LNCaP clone FGC (cell line): ENCODE measurements around the gene WDR20.

Source experiments
- DNase-seq: peaks from one replicate; pipeline ENCODE4 v3.0.0-alpha.2; 2011; ENCODE audit warnings: low read depth
- H3K4me3 ChIP-seq: 2 replicates; pipeline ENCODE4 v1.5.1; 2011; ENCODE audit warnings: mild to moderate bottlenecking, low read depth, low read length, control low read depth
- TF ChIP-seq, protein P1 (sequence below): IDR thresholded peaks from 2 replicates; pipeline ENCODE4 v1.5.1; 2012; ENCODE audit warnings: mild to moderate bottlenecking; ENCODE audit not compliant: control insufficient read depth, insufficient read depth; ENCODE audit errors: extremely low read depth

WDR20 gene

DNA sequence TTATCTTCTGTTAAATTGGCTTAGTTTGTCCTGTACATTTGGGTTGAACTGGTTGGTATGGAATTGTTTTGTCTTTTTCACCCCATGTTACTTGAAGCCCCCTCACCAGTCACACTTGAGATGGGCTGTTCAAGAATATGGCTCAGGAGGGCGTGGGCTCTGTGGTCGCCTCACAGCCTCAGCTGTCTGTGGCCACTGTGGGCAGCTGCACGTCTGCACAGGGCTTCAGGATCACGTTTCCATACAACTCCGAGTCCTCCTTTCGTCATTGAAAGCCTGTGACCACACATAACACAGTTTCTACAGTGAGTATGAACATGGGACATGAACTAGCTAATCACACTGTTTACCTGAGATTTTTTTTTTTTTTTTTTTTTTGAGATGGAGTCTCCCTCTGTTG is 84.0 kb downstream of the WDR20 start:
- TF ChIP-seq, protein P1, sequence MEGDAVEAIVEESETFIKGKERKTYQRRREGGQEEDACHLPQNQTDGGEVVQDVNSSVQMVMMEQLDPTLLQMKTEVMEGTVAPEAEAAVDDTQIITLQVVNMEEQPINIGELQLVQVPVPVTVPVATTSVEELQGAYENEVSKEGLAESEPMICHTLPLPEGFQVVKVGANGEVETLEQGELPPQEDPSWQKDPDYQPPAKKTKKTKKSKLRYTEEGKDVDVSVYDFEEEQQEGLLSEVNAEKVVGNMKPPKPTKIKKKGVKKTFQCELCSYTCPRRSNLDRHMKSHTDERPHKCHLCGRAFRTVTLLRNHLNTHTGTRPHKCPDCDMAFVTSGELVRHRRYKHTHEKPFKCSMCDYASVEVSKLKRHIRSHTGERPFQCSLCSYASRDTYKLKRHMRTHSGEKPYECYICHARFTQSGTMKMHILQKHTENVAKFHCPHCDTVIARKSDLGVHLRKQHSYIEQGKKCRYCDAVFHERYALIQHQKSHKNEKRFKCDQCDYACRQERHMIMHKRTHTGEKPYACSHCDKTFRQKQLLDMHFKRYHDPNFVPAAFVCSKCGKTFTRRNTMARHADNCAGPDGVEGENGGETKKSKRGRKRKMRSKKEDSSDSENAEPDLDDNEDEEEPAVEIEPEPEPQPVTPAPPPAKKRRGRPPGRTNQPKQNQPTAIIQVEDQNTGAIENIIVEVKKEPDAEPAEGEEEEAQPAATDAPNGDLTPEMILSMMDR = no peak
- H3K4me3 ChIP-seq = no peak overlapping the region
- DNase-seq = no peak

DNA sequence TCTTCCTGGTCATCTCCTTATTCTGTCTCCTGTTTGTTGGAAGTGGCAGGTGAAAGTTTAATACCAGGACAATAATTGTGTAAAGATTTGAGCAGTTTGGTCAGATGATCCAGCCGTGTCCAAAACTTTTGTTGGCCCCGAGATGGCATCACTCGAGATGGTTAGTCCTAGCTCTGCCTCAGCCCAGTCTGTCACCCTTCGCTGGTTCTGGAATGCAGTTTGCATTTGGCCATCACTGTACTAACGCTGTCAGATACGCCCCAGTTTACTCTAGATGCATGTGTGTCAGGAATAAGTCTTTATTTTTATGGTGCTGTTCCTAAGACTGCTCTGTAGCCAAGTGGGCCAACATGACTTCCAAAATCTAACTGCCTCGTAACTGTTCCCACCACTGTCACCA is 85.7 kb downstream of the WDR20 start:
- no peak overlapping the region for H3K4me3 ChIP-seq
- DNase-seq = no peak
- TF ChIP-seq, protein P1 = no peak

DNA sequence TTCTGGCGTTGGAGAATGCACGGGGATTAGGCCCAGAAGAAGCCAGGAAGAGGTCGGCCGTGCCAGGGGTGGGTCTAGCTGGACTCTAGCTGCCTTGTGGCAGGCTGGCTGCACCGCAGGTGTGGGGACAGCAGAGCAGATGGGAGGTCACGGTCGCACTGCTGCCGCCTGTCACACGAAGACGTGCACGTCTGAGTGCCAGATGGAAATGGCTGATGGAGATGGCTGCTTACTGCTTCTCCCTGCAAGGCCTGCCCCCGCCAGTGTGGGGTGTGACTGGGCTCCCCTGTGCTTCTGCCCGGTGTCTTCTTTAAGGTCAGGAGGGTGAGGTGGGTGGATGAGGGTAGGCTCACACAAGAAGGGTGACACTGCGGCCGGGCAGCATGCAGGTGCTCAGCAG is 86.2 kb downstream of the WDR20 start:
- H3K4me3 ChIP-seq = no peak overlapping the region
- DNase-seq = no peak
- TF ChIP-seq, protein P1 = no peak

DNA sequence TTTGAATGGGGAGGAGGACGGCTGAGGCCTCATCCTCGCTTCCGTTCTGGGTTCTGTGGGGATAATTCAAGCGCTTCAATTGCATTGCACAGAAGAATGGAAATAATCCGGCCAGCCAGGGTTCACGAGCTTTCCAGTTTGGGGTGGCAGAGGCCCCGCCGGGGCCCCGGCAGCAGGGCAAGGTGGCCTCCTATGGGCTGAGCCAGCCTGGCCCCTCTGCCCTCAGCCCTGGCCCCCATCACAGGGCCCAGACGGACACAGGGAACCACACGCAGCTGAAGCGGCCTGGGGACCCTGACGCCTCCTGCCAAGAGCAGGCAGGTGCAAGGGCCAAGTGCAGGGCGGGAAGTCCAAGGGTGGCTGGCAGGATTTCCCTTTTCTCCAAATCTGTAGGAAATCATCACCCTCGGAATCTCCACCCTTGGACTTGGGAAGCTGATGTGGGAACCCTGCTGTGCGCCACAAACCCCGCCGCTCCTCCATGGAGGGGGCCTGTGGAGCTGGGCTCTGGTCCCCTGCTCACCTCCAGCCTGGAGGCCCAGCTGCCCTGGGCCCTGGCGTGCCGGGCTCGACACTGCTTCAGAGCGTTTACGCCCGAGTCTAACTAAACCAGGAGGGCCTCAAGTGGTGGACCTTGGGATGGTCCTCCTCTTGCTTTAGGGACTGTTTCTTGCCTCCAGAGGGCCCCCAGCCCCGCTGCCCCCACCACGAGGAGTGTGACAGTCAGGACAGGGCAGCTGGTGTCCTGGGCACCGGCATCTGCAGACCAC is 86.8 kb downstream of the WDR20 start:
- DNase-seq = no peak
- no peak overlapping the region for H3K4me3 ChIP-seq
- TF ChIP-seq, protein P1 = no peak

DNA sequence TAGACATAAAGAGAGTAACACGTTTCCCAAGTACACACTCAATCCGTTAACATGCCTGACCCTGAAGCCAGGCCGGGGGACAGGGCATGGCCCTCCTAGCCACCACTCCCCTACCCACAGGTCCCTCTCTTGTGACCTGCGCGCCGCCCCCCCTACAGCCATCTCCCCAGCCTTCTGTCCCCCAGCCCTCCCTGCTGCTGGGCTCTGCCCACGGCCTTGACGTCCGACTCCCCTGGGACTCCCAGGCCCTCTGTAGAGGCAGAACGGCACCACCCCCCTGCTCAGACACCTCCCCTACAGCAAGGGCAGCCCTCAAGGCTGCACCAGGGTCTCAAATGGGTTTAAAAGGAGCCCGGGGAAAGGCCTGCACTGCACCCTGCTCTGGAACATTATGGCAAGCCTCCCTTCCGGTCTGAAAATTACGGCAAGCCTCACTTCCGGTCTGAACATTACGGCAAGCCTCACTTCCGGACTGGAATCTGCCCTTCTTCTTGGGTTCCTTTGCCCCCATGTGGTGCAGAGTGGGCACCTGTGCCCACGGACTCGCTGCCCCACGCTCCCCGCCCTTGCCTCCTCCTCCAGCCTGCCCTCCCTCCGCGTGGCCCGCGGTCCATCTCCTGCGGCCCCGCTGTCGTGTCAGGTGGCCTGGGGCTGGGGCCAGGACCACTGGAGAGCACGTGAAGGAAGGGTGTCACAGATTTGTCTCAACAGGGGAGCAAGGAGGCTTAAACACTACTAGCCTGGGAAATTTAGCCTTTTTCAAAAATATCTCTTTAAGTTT is 87.7 kb downstream of the WDR20 start:
- TF ChIP-seq, protein P1 = no peak
- H3K4me3 ChIP-seq = no peak overlapping the region
- DNase-seq = no peak

DNA sequence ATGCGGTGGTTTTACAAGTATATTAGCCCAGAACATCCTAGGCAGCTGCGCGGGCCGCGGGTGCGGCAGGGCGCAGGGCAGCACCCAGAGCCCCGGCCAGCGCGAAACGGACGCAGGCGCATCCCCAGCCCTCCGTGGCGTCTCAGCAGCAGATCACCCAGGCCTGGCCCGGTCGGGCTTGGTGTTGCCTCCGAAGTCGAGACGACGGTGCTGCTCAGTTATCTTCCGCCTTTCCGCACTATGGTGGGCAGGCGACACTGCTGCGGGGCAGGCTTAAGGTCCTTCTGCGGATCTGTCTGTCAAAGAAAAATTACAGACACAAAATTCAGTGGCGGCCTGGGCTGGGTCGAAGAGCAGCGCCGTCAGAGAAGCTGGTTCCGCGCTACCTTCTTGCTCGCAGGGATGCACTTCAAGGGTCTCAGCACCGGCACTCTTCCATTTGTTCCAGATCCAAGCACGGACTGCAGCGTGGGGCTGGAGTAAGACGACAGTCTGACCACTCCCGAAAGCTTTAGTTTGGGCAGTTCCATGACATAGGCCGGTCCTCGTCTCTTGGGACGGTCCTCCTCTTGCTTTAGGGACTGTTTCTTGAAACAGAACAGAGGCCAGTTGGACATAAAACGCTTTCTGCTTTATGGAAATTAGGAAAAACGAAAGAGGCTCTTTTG is 89.5 kb downstream of the WDR20 start:
- no peak overlapping the region for H3K4me3 ChIP-seq
- TF ChIP-seq, protein P1 = no peak
- no peak for DNase-seq
